ENCODE measurements around the gene TRAF5.

Gene TRAF5

DNA sequence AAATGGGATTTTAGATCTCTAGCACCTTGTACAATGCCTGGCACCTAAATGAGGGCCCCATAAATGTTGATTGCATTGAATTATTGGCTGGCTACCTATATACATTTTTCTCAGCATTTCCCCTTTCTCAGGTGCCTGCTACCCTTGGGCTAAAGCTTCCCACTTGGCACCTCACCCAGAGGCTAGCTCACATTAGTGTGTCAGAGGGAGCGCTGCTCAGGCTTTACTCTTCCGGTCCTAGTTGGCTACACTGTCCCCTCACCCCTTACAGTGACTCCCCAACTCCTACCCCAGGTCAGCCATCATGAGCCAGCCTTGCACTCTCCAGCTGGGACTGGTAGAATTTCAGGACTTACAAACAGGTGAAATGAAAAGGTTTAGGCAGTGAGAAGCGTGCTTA, 9.5 kb downstream of the TRAF5 start:
- Histone ChIP-seq H3K27ac (ENCODE audit: low read depth, low read length) (no peak overlapping the region), H3K4me1 (ENCODE audit: control insufficient read depth, insufficient read depth, low read length) (peaks cover 36% of the 10 kb centered on the region), H3K4me3 (ENCODE audit: low read depth, low read length) (no peak overlapping the region), H3K9me3 (ENCODE audit: control insufficient read depth, insufficient read depth, low read depth, low read length) (no peaks in the 10 kb centered on the region), H3K27me3 (ENCODE audit: control insufficient read depth, insufficient read depth, low read length) (no peaks in the 10 kb centered on the region), H3K36me3 (ENCODE audit: control insufficient read depth, insufficient read depth, low read length) (no peaks in the 10 kb centered on the region), H3K9ac (ENCODE audit: low read length) (no peak overlapping the region)

DNA sequence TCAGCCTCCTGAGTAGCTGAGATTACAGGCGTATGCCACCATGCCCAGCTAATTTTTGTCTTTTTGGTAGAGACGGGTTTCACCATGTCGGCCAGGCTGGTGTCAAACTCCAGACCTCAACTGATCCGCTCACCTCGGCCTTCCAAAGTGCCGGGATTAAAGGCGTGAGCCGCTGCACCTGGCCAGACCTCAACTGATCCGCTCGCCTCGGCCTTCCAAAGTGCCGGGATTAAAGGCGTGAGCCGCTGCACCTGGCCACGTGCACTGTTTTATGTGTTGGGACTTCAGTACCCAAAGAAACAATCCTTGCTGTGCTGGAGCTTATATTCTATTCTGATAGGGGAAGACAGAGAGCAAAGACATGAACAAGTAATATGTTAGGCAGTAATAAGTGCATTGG, 10.1 kb downstream of the TRAF5 start:
- Histone ChIP-seq H3K4me3 (ENCODE audit: low read depth, low read length) (no peak overlapping the region), H3K36me3 (ENCODE audit: control insufficient read depth, insufficient read depth, low read length) (no peaks in the 10 kb centered on the region), H3K4me1 (ENCODE audit: control insufficient read depth, insufficient read depth, low read length) (peaks cover 33% of the 10 kb centered on the region), H3K27me3 (ENCODE audit: control insufficient read depth, insufficient read depth, low read length) (no peaks in the 10 kb centered on the region), H3K27ac (ENCODE audit: low read depth, low read length) (no peak overlapping the region), H3K9me3 (ENCODE audit: control insufficient read depth, insufficient read depth, low read depth, low read length) (no peaks in the 10 kb centered on the region), H3K9ac (ENCODE audit: low read length) (no peak overlapping the region)

DNA sequence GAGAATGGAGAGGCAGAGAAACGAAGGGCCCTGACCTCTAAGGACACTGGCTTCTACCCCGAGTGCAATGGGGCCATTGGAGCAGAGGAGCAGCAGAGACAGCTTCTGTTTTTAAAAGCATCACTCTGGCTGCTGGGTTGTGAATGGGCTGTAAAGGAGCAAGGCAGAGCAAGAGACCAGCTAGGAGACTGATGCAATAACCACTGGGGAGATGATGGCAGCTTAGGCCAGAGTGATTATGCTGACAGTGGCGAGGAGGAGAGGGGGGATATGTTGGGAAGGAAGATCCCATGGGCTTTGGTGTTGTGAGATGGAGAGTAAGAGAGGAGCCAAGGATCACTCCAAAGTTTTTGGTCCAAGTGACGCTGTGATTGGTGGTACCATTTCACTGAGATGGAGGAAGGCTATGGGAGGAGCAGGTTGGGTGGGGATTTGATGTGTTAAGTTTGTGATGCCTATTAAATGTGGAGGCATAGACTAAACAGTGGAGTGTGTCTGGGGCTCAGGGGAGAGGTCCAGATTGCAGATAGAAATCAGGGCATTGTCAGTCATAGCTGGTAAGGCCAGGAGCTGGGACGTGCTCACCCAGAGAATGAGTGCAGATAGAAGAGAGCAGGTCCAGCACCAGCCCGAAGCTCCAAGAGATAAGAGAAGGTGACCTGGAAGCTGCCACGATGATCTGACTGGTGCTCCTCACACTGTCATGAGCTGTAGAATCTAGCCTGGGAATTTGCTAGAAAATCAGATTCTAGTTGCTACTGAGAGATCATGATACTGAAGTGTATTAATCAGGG, 11.0 kb downstream of the TRAF5 start:
- H3K36me3 ChIP-seq (ENCODE audit: control insufficient read depth, insufficient read depth, low read length), result no peaks in the 10 kb centered on the region
- no peaks in the 10 kb centered on the region for H3K9me3 ChIP-seq (ENCODE audit: control insufficient read depth, insufficient read depth, low read depth, low read length)
- H3K4me1 ChIP-seq (ENCODE audit: control insufficient read depth, insufficient read depth, low read length), result peaks cover 26% of the 10 kb centered on the region
- no peak overlapping the region for H3K27ac ChIP-seq (ENCODE audit: low read depth, low read length)
- no peaks in the 10 kb centered on the region for H3K27me3 ChIP-seq (ENCODE audit: control insufficient read depth, insufficient read depth, low read length)
- no peak overlapping the region for H3K9ac ChIP-seq (ENCODE audit: low read length)
- H3K4me3 ChIP-seq (ENCODE audit: low read depth, low read length), result no peak overlapping the region

DNA sequence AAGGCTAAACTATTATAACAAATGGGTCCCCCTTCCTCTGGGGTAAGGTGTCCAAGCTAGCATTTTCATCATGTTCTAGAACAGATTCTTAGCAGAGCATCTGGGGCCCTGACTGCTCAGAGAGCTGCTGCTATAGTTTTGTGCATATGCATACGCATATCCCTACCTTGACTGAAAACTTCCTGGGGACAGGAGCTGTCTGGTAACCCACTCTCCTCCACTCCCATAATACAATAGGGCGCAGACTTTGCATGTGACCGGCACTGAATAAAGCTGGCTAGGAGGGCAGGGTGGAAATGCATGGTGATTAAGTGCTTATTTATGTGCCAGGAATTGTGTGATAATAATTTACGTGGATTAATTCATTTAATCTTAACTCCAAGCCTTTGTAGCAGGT, 11.6 kb downstream of the TRAF5 start:
- Histone ChIP-seq H3K9ac (ENCODE audit: low read length) (no peak overlapping the region), H3K4me3 (ENCODE audit: low read depth, low read length) (no peak overlapping the region), H3K27ac (ENCODE audit: low read depth, low read length) (no peak overlapping the region), H3K9me3 (ENCODE audit: control insufficient read depth, insufficient read depth, low read depth, low read length) (no peaks in the 10 kb centered on the region), H3K4me1 (ENCODE audit: control insufficient read depth, insufficient read depth, low read length) (peaks cover 26% of the 10 kb centered on the region), H3K27me3 (ENCODE audit: control insufficient read depth, insufficient read depth, low read length) (no peaks in the 10 kb centered on the region), H3K36me3 (ENCODE audit: control insufficient read depth, insufficient read depth, low read length) (no peaks in the 10 kb centered on the region)

DNA sequence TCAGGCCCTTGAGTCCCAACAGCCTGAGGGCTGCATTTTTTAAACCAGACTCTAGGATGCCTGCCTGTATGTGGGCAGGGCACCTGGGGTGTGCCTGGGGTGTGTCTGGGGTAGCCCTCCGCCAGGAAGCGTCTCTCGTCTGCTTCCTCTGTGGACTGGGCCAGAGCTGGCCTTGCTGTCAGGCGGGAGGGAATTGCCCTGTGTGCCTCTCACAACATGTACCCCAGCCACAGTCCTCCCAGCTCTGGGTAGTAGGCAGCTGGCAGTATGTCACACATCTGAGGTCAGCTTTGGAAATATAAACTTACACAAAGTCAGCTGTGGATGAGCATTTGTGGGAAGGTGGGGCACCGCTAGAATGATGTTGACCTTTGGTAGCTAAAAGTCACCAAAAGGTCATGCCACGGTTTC, 13.0 kb downstream of the TRAF5 start:
- Histone ChIP-seq H3K4me3 (ENCODE audit: low read depth, low read length) (no peak overlapping the region), H3K9ac (ENCODE audit: low read length) (no peak overlapping the region), H3K27me3 (ENCODE audit: control insufficient read depth, insufficient read depth, low read length) (no peaks in the 10 kb centered on the region), H3K36me3 (ENCODE audit: control insufficient read depth, insufficient read depth, low read length) (no peaks in the 10 kb centered on the region), H3K27ac (ENCODE audit: low read depth, low read length) (no peak overlapping the region), H3K4me1 (ENCODE audit: control insufficient read depth, insufficient read depth, low read length) (peaks cover 26% of the 10 kb centered on the region), H3K9me3 (ENCODE audit: control insufficient read depth, insufficient read depth, low read depth, low read length) (no peaks in the 10 kb centered on the region)

DNA sequence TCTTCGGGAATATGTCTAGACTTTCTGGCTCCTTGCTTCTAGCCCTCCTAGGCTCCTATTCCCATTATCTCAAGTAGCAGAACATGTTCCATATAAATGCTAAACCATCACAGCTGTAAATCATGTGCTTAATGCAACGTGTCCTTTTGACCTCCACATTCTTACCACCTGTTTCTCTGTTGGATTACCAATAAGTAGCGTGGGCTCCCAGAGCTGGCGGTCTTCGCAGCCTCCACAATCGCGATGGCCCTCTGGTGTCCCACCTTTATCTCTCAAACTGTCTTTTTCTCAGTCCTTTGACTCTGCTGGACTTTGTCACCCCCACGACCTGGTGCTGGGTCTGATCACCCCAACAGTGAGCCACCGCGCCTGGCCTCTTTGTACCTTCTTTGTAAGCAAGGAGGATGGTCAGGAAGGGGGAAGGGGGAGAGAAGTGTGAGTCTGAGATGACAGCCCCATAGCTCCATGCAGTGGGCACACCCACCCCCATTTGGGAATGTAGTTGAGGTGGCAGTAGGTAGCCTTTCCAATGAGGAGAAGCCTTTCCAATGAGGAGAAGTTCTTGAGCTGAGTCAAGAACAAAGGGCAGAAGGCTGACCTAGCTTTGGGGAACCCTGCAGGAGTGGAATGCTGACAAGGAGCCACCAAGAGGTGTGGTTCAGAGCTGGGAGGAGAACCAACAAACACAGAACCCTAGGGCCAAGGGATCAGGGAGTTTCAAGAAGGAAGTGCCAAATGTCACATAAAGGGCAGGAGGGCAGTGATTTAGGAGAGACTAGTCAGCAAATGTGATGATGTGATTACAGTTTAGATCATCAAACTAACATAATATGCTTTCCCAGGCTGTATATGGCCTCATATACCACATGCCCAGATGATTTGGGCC, 14.2 kb downstream of the TRAF5 start:
- Histone ChIP-seq H3K4me3 (ENCODE audit: low read depth, low read length) (no peak overlapping the region), H3K9ac (ENCODE audit: low read length) (no peak overlapping the region), H3K27me3 (ENCODE audit: control insufficient read depth, insufficient read depth, low read length) (no peaks in the 10 kb centered on the region), H3K27ac (ENCODE audit: low read depth, low read length) (no peak overlapping the region), H3K36me3 (ENCODE audit: control insufficient read depth, insufficient read depth, low read length) (no peaks in the 10 kb centered on the region), H3K9me3 (ENCODE audit: control insufficient read depth, insufficient read depth, low read depth, low read length) (no peaks in the 10 kb centered on the region), H3K4me1 (ENCODE audit: control insufficient read depth, insufficient read depth, low read length) (peaks cover 23% of the 10 kb centered on the region)

DNA sequence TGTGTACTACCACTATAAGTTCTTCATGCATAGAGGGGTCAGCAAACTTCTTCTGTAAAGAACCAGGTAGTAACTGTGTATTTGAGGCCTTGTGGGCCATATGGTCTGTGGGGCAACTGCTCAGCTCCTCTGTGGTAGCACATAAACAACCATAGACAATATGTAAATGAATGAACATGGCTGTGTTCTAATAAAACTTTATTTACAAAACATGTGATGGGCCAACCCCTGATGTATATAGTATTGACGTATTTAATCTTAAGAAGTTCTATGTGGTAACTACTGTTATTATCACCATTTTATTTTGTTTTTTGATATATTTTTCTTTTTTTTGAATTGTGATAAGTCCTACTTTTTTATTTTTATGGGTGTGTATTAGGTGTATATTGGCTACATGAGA, 15.4 kb downstream of the TRAF5 start:
- no peak overlapping the region for H3K27ac ChIP-seq (ENCODE audit: low read depth, low read length)
- no peaks in the 10 kb centered on the region for H3K27me3 ChIP-seq (ENCODE audit: control insufficient read depth, insufficient read depth, low read length)
- no peak overlapping the region for H3K9ac ChIP-seq (ENCODE audit: low read length)
- no peaks in the 10 kb centered on the region for H3K36me3 ChIP-seq (ENCODE audit: control insufficient read depth, insufficient read depth, low read length)
- no peak overlapping the region for H3K4me3 ChIP-seq (ENCODE audit: low read depth, low read length)
- peaks cover 23% of the 10 kb centered on the region for H3K4me1 ChIP-seq (ENCODE audit: control insufficient read depth, insufficient read depth, low read length)
- H3K9me3 ChIP-seq (ENCODE audit: control insufficient read depth, insufficient read depth, low read depth, low read length), result no peaks in the 10 kb centered on the region

DNA sequence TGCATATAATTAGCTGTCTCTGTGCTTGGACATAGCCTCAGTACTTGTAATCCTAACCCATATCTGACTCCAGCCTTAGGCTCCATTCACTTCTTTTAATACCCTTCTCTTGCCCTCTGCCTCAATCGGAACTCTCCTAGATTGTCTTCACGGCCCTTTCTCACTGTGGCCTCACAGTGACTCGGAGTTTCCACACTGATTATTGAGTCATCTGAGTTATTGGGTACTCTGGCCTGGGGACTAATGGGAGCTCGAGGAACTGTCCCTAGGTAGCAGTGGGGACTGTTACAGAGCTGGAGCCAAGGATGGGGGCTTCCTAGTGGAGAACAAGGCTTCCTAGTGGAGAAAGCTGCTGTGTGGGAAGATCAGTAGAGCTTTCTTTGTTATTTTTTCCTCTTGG, 17.0 kb downstream of the TRAF5 start:
- no peak overlapping the region for H3K4me3 ChIP-seq (ENCODE audit: low read depth, low read length)

DNA sequence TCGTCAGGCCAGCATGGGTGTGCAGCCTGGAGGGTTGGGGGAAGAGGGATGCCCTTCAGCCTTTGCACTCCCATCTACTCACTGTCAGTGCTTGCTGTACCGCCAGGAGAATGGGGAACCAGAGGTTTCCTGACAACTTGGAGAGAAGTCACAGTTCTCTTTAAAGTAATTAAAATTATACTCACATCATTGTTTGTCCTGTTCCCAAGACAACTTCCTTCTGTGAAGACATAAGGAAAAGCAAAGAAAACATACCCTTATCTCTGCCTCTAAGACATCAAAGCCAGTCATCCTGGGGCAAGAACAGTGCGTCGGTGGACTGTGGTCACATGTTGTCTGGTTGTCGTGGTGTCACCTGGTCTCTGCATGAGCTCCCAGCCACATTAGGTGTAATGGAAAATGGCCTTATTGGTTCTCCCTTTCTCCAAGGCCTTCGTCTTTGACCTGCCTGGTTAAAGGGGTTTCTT, 17.6 kb downstream of the TRAF5 start:
- no peak overlapping the region for H3K27ac ChIP-seq (ENCODE audit: low read depth, low read length)
- H3K4me1 ChIP-seq (ENCODE audit: control insufficient read depth, insufficient read depth, low read length), result peaks cover 11% of the 10 kb centered on the region
- H3K27me3 ChIP-seq (ENCODE audit: control insufficient read depth, insufficient read depth, low read length), result no peaks in the 10 kb centered on the region

More for the DNA sequence above, 17.0 kb downstream of the TRAF5 start:
- no peak overlapping the region for H3K27ac ChIP-seq (ENCODE audit: low read depth, low read length)
- no peaks in the 10 kb centered on the region for H3K9me3 ChIP-seq (ENCODE audit: control insufficient read depth, insufficient read depth, low read depth, low read length)
- H3K36me3 ChIP-seq (ENCODE audit: control insufficient read depth, insufficient read depth, low read length), result no peaks in the 10 kb centered on the region
- H3K4me1 ChIP-seq (ENCODE audit: control insufficient read depth, insufficient read depth, low read length), result peaks cover 11% of the 10 kb centered on the region
- H3K27me3 ChIP-seq (ENCODE audit: control insufficient read depth, insufficient read depth, low read length), result no peaks in the 10 kb centered on the region
- no peak overlapping the region for H3K9ac ChIP-seq (ENCODE audit: low read length)

DNA sequence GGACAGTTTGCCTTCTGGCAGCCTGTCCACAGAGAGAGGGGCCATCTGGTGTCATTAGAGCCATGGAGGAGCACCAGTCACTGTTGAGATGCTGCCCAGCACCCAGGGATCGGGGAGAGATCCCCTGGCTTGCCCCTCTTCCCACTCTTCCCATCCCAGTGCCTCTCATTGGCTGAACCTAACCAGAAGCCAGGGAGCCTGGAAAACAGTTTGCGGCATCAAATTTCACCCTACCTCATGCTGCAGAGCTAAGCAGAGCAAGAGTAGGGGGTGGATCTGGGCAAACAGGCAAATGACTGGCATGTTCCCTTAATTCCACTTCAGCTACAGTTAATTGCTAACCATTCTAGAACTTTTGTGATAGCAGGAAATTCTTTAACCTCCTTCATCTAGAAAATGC, 19.1 kb downstream of the TRAF5 start:
- Histone ChIP-seq H3K4me1 (ENCODE audit: control insufficient read depth, insufficient read depth, low read length) (peaks cover 11% of the 10 kb centered on the region), H3K9ac (ENCODE audit: low read length) (no peak overlapping the region), H3K27ac (ENCODE audit: low read depth, low read length) (no peak overlapping the region), H3K27me3 (ENCODE audit: control insufficient read depth, insufficient read depth, low read length) (no peaks in the 10 kb centered on the region), H3K9me3 (ENCODE audit: control insufficient read depth, insufficient read depth, low read depth, low read length) (peaks cover 3% of the 10 kb centered on the region; the same call in 1 of the 2 replicates), H3K36me3 (ENCODE audit: control insufficient read depth, insufficient read depth, low read length) (no peaks in the 10 kb centered on the region), H3K4me3 (ENCODE audit: low read depth, low read length) (no peak overlapping the region)

More for the DNA sequence above, 17.6 kb downstream of the TRAF5 start:
- Histone ChIP-seq H3K4me3 (ENCODE audit: low read depth, low read length) (no peak overlapping the region), H3K36me3 (ENCODE audit: control insufficient read depth, insufficient read depth, low read length) (no peaks in the 10 kb centered on the region), H3K9ac (ENCODE audit: low read length) (no peak overlapping the region), H3K9me3 (ENCODE audit: control insufficient read depth, insufficient read depth, low read depth, low read length) (no peaks in the 10 kb centered on the region)

Measured in HUES6 (cell line).